ENCODE results near the gene CPNE4.

CPNE4 gene

DNA sequence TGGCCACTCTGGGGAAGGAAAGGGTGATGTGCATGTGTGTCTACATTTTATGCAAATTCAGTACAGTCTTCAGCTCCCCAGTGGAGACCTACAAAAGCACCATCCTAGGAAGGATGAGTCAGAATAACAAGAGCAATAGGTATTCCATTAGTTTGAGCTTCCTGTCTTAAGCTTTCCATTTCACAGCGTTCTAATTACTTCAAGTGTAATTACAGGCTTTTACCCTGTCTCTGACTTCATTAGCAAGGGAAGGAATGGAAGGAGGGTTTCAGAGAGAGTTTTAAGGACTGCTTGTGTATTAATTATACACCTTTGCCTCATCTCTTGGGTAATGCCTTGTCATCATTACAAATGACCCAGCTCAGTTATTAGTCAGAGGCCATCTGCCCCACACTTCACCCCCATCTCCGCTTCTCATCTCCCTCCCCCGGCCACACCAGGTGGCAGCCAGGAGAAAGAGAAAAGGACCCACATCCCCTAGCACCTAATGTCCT, 329.2 kb downstream of the CPNE4 start:
- Histone ChIP-seq H2AFZ (ENCODE audit: low read depth) (0 out of 2 replicates have a peak overlapping the region, but pooled peaks have one; percentile 3), H3K4me1 (ENCODE audit: low read depth, poor library complexity, severe bottlenecking) (peaks cover 34% of the 10 kb centered on the region), H3K79me2 (ENCODE audit: insufficient read depth, low read depth) (no peaks in the 10 kb centered on the region), H3K27me3 (ENCODE audit: insufficient read depth, low read depth) (no peaks in the 10 kb centered on the region), H3K36me3 (ENCODE audit: insufficient read depth) (no peaks in the 10 kb centered on the region), H3K4me2 (peak overlapping the region; percentile 33), H4K20me1 (ENCODE audit: insufficient read depth) (no peaks in the 10 kb centered on the region), H3K4me3 (IDR thresholded peaks at IDR 0.05; ENCODE audit: insufficient read depth, low read depth, low read length) (no peak overlapping the region), H3K9ac (no peak overlapping the region), H3K27ac (peak overlapping the region; percentile 5; the same call in 1 of the 2 replicates)
- TF ChIP-seq, protein P1, sequence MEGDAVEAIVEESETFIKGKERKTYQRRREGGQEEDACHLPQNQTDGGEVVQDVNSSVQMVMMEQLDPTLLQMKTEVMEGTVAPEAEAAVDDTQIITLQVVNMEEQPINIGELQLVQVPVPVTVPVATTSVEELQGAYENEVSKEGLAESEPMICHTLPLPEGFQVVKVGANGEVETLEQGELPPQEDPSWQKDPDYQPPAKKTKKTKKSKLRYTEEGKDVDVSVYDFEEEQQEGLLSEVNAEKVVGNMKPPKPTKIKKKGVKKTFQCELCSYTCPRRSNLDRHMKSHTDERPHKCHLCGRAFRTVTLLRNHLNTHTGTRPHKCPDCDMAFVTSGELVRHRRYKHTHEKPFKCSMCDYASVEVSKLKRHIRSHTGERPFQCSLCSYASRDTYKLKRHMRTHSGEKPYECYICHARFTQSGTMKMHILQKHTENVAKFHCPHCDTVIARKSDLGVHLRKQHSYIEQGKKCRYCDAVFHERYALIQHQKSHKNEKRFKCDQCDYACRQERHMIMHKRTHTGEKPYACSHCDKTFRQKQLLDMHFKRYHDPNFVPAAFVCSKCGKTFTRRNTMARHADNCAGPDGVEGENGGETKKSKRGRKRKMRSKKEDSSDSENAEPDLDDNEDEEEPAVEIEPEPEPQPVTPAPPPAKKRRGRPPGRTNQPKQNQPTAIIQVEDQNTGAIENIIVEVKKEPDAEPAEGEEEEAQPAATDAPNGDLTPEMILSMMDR (conservative IDR thresholded peaks at IDR 0.05; ENCODE audit: low read depth, low read length) = no peak

DNA sequence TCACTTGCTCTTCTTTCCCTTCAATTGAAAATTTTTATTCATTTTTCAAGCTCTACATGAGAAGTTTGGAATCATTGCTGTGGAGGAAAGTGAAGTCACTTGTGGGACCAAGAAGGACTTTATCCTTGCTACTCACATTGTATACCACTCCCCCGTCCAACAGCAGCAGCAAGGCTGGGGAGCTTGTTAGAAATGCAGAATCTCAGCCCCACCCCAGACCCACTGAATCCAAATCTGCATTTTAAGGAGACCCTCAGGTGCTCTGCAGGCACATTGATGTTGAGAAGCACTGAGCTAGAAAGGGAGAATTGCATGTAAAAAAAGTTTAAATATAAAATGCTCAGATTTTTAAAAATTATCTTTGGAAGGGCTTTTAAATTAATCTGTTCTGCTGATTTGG, 329.7 kb downstream of the CPNE4 start:
- H2AFZ ChIP-seq (ENCODE audit: low read depth) = 0 out of 2 replicates have a peak overlapping the region, but pooled peaks have one; percentile 3

DNA sequence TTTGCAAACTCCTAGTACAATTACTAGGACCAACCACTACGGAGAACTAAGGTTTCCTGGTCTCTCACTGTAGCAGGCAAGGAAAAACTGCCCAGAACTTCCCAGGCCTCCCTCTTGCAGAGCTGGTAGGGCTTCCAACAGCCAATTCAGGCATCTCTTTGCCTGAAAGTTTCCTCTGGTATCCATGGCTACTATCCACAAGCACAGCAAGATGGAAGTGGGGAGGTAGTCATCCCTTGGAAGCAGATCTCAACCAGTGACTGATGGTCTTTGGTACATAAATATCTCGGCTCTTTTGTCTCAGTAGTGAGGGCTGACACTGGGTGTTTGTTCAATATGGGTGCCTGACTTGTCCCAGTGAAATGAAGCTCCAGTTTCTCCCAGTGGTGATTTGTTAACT, 330.7 kb downstream of the CPNE4 start:
- H3K36me3 ChIP-seq (ENCODE audit: insufficient read depth) = no peaks in the 10 kb centered on the region
- H2AFZ ChIP-seq (ENCODE audit: low read depth) = no peak overlapping the region
- no peak overlapping the region for H3K4me2 ChIP-seq
- H3K79me2 ChIP-seq (ENCODE audit: insufficient read depth, low read depth) = no peaks in the 10 kb centered on the region
- peaks cover 19% of the 10 kb centered on the region for H3K4me1 ChIP-seq (ENCODE audit: low read depth, poor library complexity, severe bottlenecking)
- no peak overlapping the region for H3K9ac ChIP-seq
- no peak overlapping the region for H3K4me3 ChIP-seq (IDR thresholded peaks at IDR 0.05; ENCODE audit: insufficient read depth, low read depth, low read length)
- H3K27me3 ChIP-seq (ENCODE audit: insufficient read depth, low read depth) = no peaks in the 10 kb centered on the region
- H3K27ac ChIP-seq = no peak overlapping the region
- TF ChIP-seq, protein P1 (conservative IDR thresholded peaks at IDR 0.05; ENCODE audit: low read depth, low read length) = no peak
- no peaks in the 10 kb centered on the region for H4K20me1 ChIP-seq (ENCODE audit: insufficient read depth)

More for the DNA sequence above, 329.7 kb downstream of the CPNE4 start:
- no peak overlapping the region for H3K9ac ChIP-seq
- H3K79me2 ChIP-seq (ENCODE audit: insufficient read depth, low read depth) = no peaks in the 10 kb centered on the region
- H3K4me1 ChIP-seq (ENCODE audit: low read depth, poor library complexity, severe bottlenecking) = peaks cover 29% of the 10 kb centered on the region
- TF ChIP-seq, protein P1 (conservative IDR thresholded peaks at IDR 0.05; ENCODE audit: low read depth, low read length) = no peak
- H3K27ac ChIP-seq = no peak overlapping the region
- no peaks in the 10 kb centered on the region for H3K36me3 ChIP-seq (ENCODE audit: insufficient read depth)
- H3K4me3 ChIP-seq (IDR thresholded peaks at IDR 0.05; ENCODE audit: insufficient read depth, low read depth, low read length) = no peak overlapping the region
- H4K20me1 ChIP-seq (ENCODE audit: insufficient read depth) = no peaks in the 10 kb centered on the region
- H3K27me3 ChIP-seq (ENCODE audit: insufficient read depth, low read depth) = no peaks in the 10 kb centered on the region
- peak overlapping the region; percentile 33 for H3K4me2 ChIP-seq

DNA sequence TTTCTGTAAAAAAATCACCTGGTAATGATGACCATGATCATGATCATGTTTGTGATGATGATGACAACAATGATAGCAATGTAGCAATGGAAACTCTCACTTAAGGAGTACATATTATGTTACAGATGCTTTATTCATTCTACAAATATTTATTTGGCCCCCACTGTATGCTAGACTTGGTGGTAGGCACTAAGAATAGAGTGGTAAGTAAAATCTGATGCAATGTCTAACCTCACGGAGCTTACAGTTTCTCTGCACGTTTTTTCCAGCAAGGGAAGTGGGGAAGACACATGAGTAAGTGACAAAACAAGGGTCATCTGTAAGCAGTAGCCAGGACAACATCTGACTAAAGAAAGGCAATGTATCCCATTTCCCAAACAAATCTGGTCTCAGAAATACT, 332.7 kb downstream of the CPNE4 start:
- TF ChIP-seq, protein P1 (conservative IDR thresholded peaks at IDR 0.05; ENCODE audit: low read depth, low read length) = no peak
- H3K36me3 ChIP-seq (ENCODE audit: insufficient read depth) = no peaks in the 10 kb centered on the region
- H3K4me2 ChIP-seq = no peak overlapping the region
- H4K20me1 ChIP-seq (ENCODE audit: insufficient read depth) = no peaks in the 10 kb centered on the region
- H3K27ac ChIP-seq = no peak overlapping the region
- no peaks in the 10 kb centered on the region for H3K79me2 ChIP-seq (ENCODE audit: insufficient read depth, low read depth)
- H2AFZ ChIP-seq (ENCODE audit: low read depth) = no peak overlapping the region
- no peak overlapping the region for H3K4me3 ChIP-seq (IDR thresholded peaks at IDR 0.05; ENCODE audit: insufficient read depth, low read depth, low read length)
- no peak overlapping the region for H3K9ac ChIP-seq
- no peaks in the 10 kb centered on the region for H3K27me3 ChIP-seq (ENCODE audit: insufficient read depth, low read depth)
- peaks cover 18% of the 10 kb centered on the region for H3K4me1 ChIP-seq (ENCODE audit: low read depth, poor library complexity, severe bottlenecking)

Measured in KMS-11 (cell line).